Keratinocyte (primary cell): ENCODE measurements around the gene INHA. TPM values are rescaled to one million over a fixed set of nuclear protein-coding genes. Genes with fewer than 3 reads are reported as not detected.

ENCODE experiments used
- DNase-seq: peaks from one replicate; pipeline ENCODE4 v3.0.0-alpha.2; 2011; ENCODE audit warnings: low read depth, missing footprints, low spot score
- FAIRE-seq: peaks from 2 replicates; lab custom pipeline; 2011; peaks lifted over from hg19 to GRCh38; lab: Jason Lieb, UNC
- H2AFZ ChIP-seq: 2 replicates; pipeline ENCODE4 v1.6.0; 2012; ENCODE audit warnings: low read length, control low read depth, inconsistent platforms; ENCODE audit not compliant: control insufficient read depth
- H3K27ac ChIP-seq: 2 replicates; pipeline ENCODE4 v1.5.1; 2011; ENCODE audit warnings: low read length; ENCODE audit not compliant: control insufficient read depth, insufficient read depth
- H3K27me3 ChIP-seq: 3 replicates; pipeline ENCODE4 v1.6.0; 2011; ENCODE audit warnings: low read length; ENCODE audit not compliant: control insufficient read depth, insufficient read depth; ENCODE audit errors: extremely low read depth
- H3K36me3 ChIP-seq, 2 experiments: 2 replicates in 1 of 2; 3 replicates in 1 of 2; pipeline ENCODE4 v1.5.1; 2011; ENCODE audit warnings: low read length in 2 of 2, mild to moderate bottlenecking in 1 of 2; ENCODE audit not compliant: control insufficient read depth in 2 of 2, insufficient read depth in 2 of 2; ENCODE audit errors: extremely low read depth in 1 of 2
- H3K4me1 ChIP-seq: 3 replicates; pipeline ENCODE4 v1.5.1; 2011; ENCODE audit warnings: low read length; ENCODE audit not compliant: control insufficient read depth, insufficient read depth; ENCODE audit errors: extremely low read depth
- H3K4me2 ChIP-seq: 3 replicates; pipeline ENCODE4 v1.6.0; 2011; ENCODE audit warnings: low read depth, low read length; ENCODE audit not compliant: control insufficient read depth, insufficient read depth; ENCODE audit errors: extremely low read depth
- H3K4me3 ChIP-seq, 3 experiments: fragments of 200-600 bp in 1 of 3; sonication (generic) in 1 of 3; 2 replicates in 2 of 3; 3 replicates in 1 of 3; pipeline ENCODE4 v1.5.1; 2011 to 2016; ENCODE audit warnings: low read length in 3 of 3, mild to moderate bottlenecking in 3 of 3, control low read depth in 2 of 3, inconsistent platforms in 1 of 3, low read depth in 1 of 3, mixed read lengths in 1 of 3, mixed run types in 1 of 3, moderate library complexity in 1 of 3; ENCODE audit not compliant: control insufficient read depth in 2 of 3, insufficient read depth in 2 of 3; ENCODE audit errors: extremely low read depth in 1 of 3
- H3K79me2 ChIP-seq: 2 replicates; pipeline ENCODE4 v1.6.0; 2012; ENCODE audit warnings: low read length; ENCODE audit not compliant: control insufficient read depth, insufficient read depth
- H3K9ac ChIP-seq: 3 replicates; pipeline ENCODE4 v1.6.0; 2011; ENCODE audit warnings: low read length; ENCODE audit not compliant: control insufficient read depth, insufficient read depth; ENCODE audit errors: extremely low read depth
- H3K9me1 ChIP-seq: 3 replicates; pipeline ENCODE4 v1.6.0; 2011; ENCODE audit warnings: low read length; ENCODE audit not compliant: control insufficient read depth, insufficient read depth; ENCODE audit errors: extremely low read depth
- H3K9me3 ChIP-seq: 2 replicates; pipeline ENCODE4 v1.5.1; 2012; ENCODE audit warnings: low read depth, low read length; ENCODE audit not compliant: control insufficient read depth
- H4K20me1 ChIP-seq: 3 replicates; pipeline ENCODE4 v1.6.0; 2011; ENCODE audit warnings: low read length; ENCODE audit not compliant: control insufficient read depth, insufficient read depth; ENCODE audit errors: extremely low read depth
- EZH2 ChIP-seq: IDR thresholded peaks from one replicate; pipeline ENCODE4 v1.6.1; 2012; ENCODE audit warnings: inconsistent platforms, mild to moderate bottlenecking, low read length, moderate library complexity
- dilution Hi-C: fragments of 300-500 bp; cut with MboI; formaldehyde crosslinking; loops from one replicate; pipeline ENCODE4 v1.7.0; 2020; ENCODE audit warnings: low sequenced_read_pairs; ENCODE audit not compliant: extremely low pct_ligation_motif_present
- polyA plus RNA-seq, 5 experiments: library from polyadenylated mRNA; depleted of rRNA in 3 of 5; stranded (reverse) in 3 of 5; stranded (forward) in 1 of 5; unstranded in 1 of 5; fragments of >200 nt; gene quantifications; 1 replicate in 1 of 5; 2 replicates in 3 of 5; 3 replicates in 1 of 5; pipeline versions ENCODE4 v1.2.1 to v1.2.3, GENCODE V29; 2011 to 2012; ENCODE audit warnings: missing spikeins in 2 of 5, low read depth in 1 of 5, low replicate concordance in 1 of 5
- TF ChIP-seq, protein P1 (sequence below), 3 experiments: IDR thresholded peaks in 1 of 3; conservative IDR thresholded peaks in 1 of 3; optimal IDR thresholded peaks in 1 of 3; 2 replicates in 2 of 3; 3 replicates in 1 of 3; pipeline versions ENCODE3 to v1.5.1; 2011; ENCODE audit warnings: low read length in 3 of 3, mild to moderate bottlenecking in 3 of 3, moderate library complexity in 2 of 3, control low read depth in 1 of 3, inconsistent platforms in 1 of 3; ENCODE audit not compliant: insufficient read depth in 2 of 3; ENCODE audit errors: extremely low read depth in 1 of 3

The INHA gene
- polyA plus RNA-seq, 1 donor (not counting 4 experiments of a cell fraction or from before 2014, with no cell fraction given): 0.18 TPM

GRCh38 chr2:219553168-219553417 lies 19.0 kb upstream of the INHA start:
- H3K79me2 ChIP-seq: no peaks in the 10 kb centered on the region
- TF ChIP-seq EZH2: peak; percentile 42
- TF ChIP-seq, protein P1, sequence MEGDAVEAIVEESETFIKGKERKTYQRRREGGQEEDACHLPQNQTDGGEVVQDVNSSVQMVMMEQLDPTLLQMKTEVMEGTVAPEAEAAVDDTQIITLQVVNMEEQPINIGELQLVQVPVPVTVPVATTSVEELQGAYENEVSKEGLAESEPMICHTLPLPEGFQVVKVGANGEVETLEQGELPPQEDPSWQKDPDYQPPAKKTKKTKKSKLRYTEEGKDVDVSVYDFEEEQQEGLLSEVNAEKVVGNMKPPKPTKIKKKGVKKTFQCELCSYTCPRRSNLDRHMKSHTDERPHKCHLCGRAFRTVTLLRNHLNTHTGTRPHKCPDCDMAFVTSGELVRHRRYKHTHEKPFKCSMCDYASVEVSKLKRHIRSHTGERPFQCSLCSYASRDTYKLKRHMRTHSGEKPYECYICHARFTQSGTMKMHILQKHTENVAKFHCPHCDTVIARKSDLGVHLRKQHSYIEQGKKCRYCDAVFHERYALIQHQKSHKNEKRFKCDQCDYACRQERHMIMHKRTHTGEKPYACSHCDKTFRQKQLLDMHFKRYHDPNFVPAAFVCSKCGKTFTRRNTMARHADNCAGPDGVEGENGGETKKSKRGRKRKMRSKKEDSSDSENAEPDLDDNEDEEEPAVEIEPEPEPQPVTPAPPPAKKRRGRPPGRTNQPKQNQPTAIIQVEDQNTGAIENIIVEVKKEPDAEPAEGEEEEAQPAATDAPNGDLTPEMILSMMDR (optimal IDR thresholded peaks at IDR 0.05 in 1 of 3, IDR thresholded peaks at IDR 0.05 in 1 of 3, conservative IDR thresholded peaks at IDR 0.05 in 1 of 3; ENCODE audit: extremely low read depth in 1 of 3, insufficient read depth in 2 of 3, low read length in 3 of 3): no peak
- H3K9me3 ChIP-seq: no peaks in the 10 kb centered on the region
- H3K9ac ChIP-seq: peak overlapping the region; percentile 65
- no peaks in the 10 kb centered on the region for H3K9me1 ChIP-seq
- H3K36me3 ChIP-seq: no peaks in the 10 kb centered on the region
- peak overlapping the region in 2 of 3 experiments; percentile 69 to 72 for H3K4me3 ChIP-seq
- H2AFZ ChIP-seq: no peak overlapping the region
- H3K4me1 ChIP-seq: no peaks in the 10 kb centered on the region
- no peaks in the 10 kb centered on the region for H4K20me1 ChIP-seq
- FAIRE-seq (no peak), DNase-seq (no peak)
- peaks cover 9% of the 10 kb centered on the region for H3K27me3 ChIP-seq
- peak overlapping the region; percentile 91 for H3K4me2 ChIP-seq
- dilution Hi-C loops: no loop called here
- H3K27ac ChIP-seq: no peak overlapping the region

GRCh38 chr2:219553463-219553963 lies 18.6 kb upstream of the INHA start:
- dilution Hi-C loops: no loop called here
- no peak for FAIRE-seq
- no peak for DNase-seq
- H3K27ac ChIP-seq: no peak overlapping the region
- H3K27me3 ChIP-seq: peaks cover 9% of the 10 kb centered on the region
- H3K36me3 ChIP-seq: no peaks in the 10 kb centered on the region
- H2AFZ ChIP-seq: no peak overlapping the region
- H3K4me1 ChIP-seq: no peaks in the 10 kb centered on the region
- no peak overlapping the region for H3K4me3 ChIP-seq
- no peaks in the 10 kb centered on the region for H4K20me1 ChIP-seq
- no peaks in the 10 kb centered on the region for H3K9me3 ChIP-seq
- no peak overlapping the region for H3K9ac ChIP-seq
- no peaks in the 10 kb centered on the region for H3K79me2 ChIP-seq
- TF ChIP-seq, protein P1 (optimal IDR thresholded peaks at IDR 0.05 in 1 of 3, IDR thresholded peaks at IDR 0.05 in 1 of 3, conservative IDR thresholded peaks at IDR 0.05 in 1 of 3; ENCODE audit: extremely low read depth in 1 of 3, insufficient read depth in 2 of 3, low read length in 3 of 3): no peak
- no peak for TF ChIP-seq EZH2
- H3K4me2 ChIP-seq: no peak overlapping the region
- H3K9me1 ChIP-seq: no peaks in the 10 kb centered on the region
